K562 (cell line): ENCODE data around the gene FGD6.

ENCODE experiments used
- GABPA ChIP-seq: fragments of 200-800 bp; sonication (Bioruptor generic); conservative IDR thresholded peaks from 2 replicates; pipeline ENCODE4 v1.6.1; 2016; ENCODE audit warnings: low read depth, missing genetic modification characterization, missing compliant biosample characterization
- HBP1 ChIP-seq: fragments of 450-650 bp; formaldehyde crosslinking; IDR thresholded peaks from 2 replicates; pipeline ENCODE4 v1.4.0; 2022; ENCODE audit warnings: missing genetic modification characterization
- HNRNPUL1 ChIP-seq: fragments of 200-400 bp; formaldehyde crosslinking; IDR thresholded peaks from 2 replicates; pipeline ENCODE4 v1.6.1; 2017; ENCODE audit warnings: low read length
- L3MBTL2 ChIP-seq: fragments of 450-650 bp; IDR thresholded peaks from 2 replicates; pipeline ENCODE4 v1.6.1; 2016; ENCODE audit warnings: mild to moderate bottlenecking, moderate library complexity
- MAFF ChIP-seq: IDR thresholded peaks from 2 replicates; pipeline ENCODE4 v1.6.1; 2012; ENCODE audit warnings: low read length, improper control_type of control experiment
- MTA1 ChIP-seq: fragments of 450-650 bp; IDR thresholded peaks from 2 replicates; pipeline ENCODE4 v1.6.1; 2017; ENCODE audit warnings: borderline replicate concordance
- RBM22 ChIP-seq: fragments of 200-400 bp; formaldehyde crosslinking; IDR thresholded peaks from 2 replicates; pipeline ENCODE4 v1.6.1; 2018; ENCODE audit warnings: low read length, low read depth; ENCODE audit not compliant: poor library complexity, severe bottlenecking
- SRF ChIP-seq, 2 experiments: fragments of 250-450, 450-650 bp in 1 of 2; sonication (Bioruptor Pico) in 1 of 2; sonication (generic) in 1 of 2; formaldehyde crosslinking; IDR thresholded peaks; 2 replicates each; pipeline versions ENCODE4 v1.5.0 to v1.5.1; 2020 to 2022; ENCODE audit warnings: mild to moderate bottlenecking in 1 of 2, missing genetic modification reagents in 1 of 2
- TAF9B ChIP-seq: fragments of 450-650 bp; IDR thresholded peaks from 2 replicates; pipeline ENCODE4 v1.6.1; 2018; ENCODE audit warnings: mild to moderate bottlenecking; ENCODE audit not compliant: partially characterized antibody
- TCF3 ChIP-seq: sonication (generic); formaldehyde crosslinking; IDR thresholded peaks from 2 replicates; pipeline ENCODE4 v1.4.0; 2020; ENCODE audit warnings: mild to moderate bottlenecking, missing genetic modification reagents
- TEAD1 ChIP-seq, 2 experiments: fragments of 450-650 bp in 1 of 2; sonication (generic) in 1 of 2; formaldehyde crosslinking; IDR thresholded peaks; 2 replicates each; pipeline versions ENCODE4 v1.4.0 to v1.8.0; 2020 to 2022; ENCODE audit warnings: mild to moderate bottlenecking in 2 of 2, missing genetic modification reagents in 1 of 2
- ZNF133 ChIP-seq: fragments of 250-450 bp; sonication (Bioruptor Pico); IDR thresholded peaks from 2 replicates; pipeline ENCODE4 v1.4.0; 2020; ENCODE audit warnings: mild to moderate bottlenecking
- ZNF274 ChIP-seq: IDR thresholded peaks from 2 replicates; pipeline ENCODE4 v1.6.1; 2011; ENCODE audit warnings: low read depth, mild to moderate bottlenecking, low read length, moderate library complexity, borderline replicate concordance

- TF ChIP-seq MAFF (no peak), HBP1 (no peak), MTA1 (no peak), SRF (CRISPR knock-in tag; IDR thresholded peaks at IDR 0.05) (no peak), L3MBTL2 (no peak), RBM22 (no peak), TCF3 (CRISPR knock-in tag) (no peak), GABPA (no peak), TAF9B (no peak), ZNF133 (CRISPR knock-in tag) (no peak), ZNF274 (no peak), HNRNPUL1 (no peak), TEAD1 (CRISPR knock-in tag; IDR thresholded peaks at IDR 0.05) (no peak)
Measured at GRCh38 chr12:95262808-95263207, 45.5 kb upstream of the FGD6 start.
